Esophagus squamous epithelium (tissue), 4 donors: ENCODE results near the gene UBAC2.

Experiments used
- POLR2A ChIP-seq, 4 donors: fragments of 450-650 bp; IDR thresholded peaks; one replicate each; pipeline ENCODE4 v1.6.1; 2017; ENCODE audit warnings: antibody characterized with exemption in 4 of 4, mild to moderate bottlenecking in 4 of 4, moderate library complexity in 3 of 4
- TF ChIP-seq, protein P1 (sequence below), 6 experiments: fragments of 450-650 bp in 4 of 6; fragments of 200-600 bp in 2 of 6; sonication (generic) in 2 of 6; IDR thresholded peaks; one replicate each; pipeline ENCODE4 v1.5.1; 2016 to 2019; ENCODE audit warnings: antibody characterized with exemption in 6 of 6, mild to moderate bottlenecking in 4 of 6, moderate library complexity in 4 of 6

DNA sequence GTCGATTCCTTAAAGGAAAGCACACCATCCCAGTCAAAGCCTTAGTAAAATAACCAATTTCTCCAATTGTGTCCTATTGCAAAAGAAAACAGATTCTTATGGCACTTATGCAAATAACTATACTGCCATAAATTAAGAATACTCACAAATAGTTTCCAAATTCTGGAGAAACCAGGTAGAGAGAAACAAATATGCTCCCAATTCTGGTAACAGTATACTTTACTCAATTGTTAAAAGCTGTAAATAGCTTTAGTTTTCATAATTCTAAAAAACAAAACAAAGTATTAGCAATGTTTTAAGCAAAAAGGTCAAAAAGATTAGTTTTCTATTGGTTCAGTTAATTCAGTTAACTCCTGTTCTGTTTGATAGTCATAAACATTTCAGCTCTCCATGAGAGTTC, 18.2 kb upstream of the UBAC2 start:
- TF ChIP-seq, protein P1, sequence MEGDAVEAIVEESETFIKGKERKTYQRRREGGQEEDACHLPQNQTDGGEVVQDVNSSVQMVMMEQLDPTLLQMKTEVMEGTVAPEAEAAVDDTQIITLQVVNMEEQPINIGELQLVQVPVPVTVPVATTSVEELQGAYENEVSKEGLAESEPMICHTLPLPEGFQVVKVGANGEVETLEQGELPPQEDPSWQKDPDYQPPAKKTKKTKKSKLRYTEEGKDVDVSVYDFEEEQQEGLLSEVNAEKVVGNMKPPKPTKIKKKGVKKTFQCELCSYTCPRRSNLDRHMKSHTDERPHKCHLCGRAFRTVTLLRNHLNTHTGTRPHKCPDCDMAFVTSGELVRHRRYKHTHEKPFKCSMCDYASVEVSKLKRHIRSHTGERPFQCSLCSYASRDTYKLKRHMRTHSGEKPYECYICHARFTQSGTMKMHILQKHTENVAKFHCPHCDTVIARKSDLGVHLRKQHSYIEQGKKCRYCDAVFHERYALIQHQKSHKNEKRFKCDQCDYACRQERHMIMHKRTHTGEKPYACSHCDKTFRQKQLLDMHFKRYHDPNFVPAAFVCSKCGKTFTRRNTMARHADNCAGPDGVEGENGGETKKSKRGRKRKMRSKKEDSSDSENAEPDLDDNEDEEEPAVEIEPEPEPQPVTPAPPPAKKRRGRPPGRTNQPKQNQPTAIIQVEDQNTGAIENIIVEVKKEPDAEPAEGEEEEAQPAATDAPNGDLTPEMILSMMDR (IDR thresholded peaks at IDR 0.05) = no peak
- TF ChIP-seq POLR2A (IDR thresholded peaks at IDR 0.05) = no peak
